Lower lobe of right lung (tissue), 2 donors: ENCODE results near the gene RPUSD2. TPM values are rescaled to one million over a fixed set of nuclear protein-coding genes. Genes with fewer than 3 reads are reported as not detected.
A peak's percentile ranks its signal among the peaks of the same experiment; 100 is the strongest.
"Not testable (repeated sequence)": the region's sequence is repeated elsewhere in the genome, so short reads cannot be mapped to it uniquely, and the experiment has no call there.

Experiments used
- ATAC-seq, 2 donors: fragments of 200-7000 bp; cut with Tn5 transposase; one replicate each; pipeline ENCODE4 v1.9.1; 2020 to 2022; ENCODE audit warnings: mild to moderate bottlenecking in 2 of 2, moderate library complexity in 2 of 2
- DNase-seq: peaks from one replicate; pipeline ENCODE4 v3.0.0-alpha.2; 2020
- H3K27ac ChIP-seq: fragments of 200-600 bp; one replicate; pipeline ENCODE4 v1.8.0; 2022
- H3K27me3 ChIP-seq: fragments of 200-600 bp; one replicate; pipeline ENCODE4 v1.8.0; 2022; ENCODE audit warnings: low read depth
- H3K36me3 ChIP-seq: fragments of 200-600 bp; one replicate; pipeline ENCODE4 v1.8.0; 2022; ENCODE audit warnings: mild to moderate bottlenecking
- H3K4me1 ChIP-seq: fragments of 200-600 bp; one replicate; pipeline ENCODE4 v1.8.0; 2022
- H3K4me3 ChIP-seq: fragments of 200-600 bp; one replicate; pipeline ENCODE4 v1.8.0; 2022; ENCODE audit warnings: mild to moderate bottlenecking
- H3K9me3 ChIP-seq: fragments of 200-600 bp; one replicate; pipeline ENCODE4 v1.8.0; 2022
- intact Hi-C: fragments of 100-400 bp; cut with DNase I; formaldehyde crosslinking; loops from one replicate; pipeline ENCODE4 v1.11.0; 2022
- total RNA-seq: library from RNA; stranded (reverse); fragmentation: NEBNext Ultra II Directional; extraction: Animal tissue kit (Norgen Biotek cat#: 25700); gene quantifications from one replicate; pipeline ENCODE4 v1.2.1, GENCODE V29; 2021
- TF ChIP-seq, protein P1 (sequence below): fragments of 200-600 bp; IDR thresholded peaks from one replicate; pipeline ENCODE4 v1.8.0; 2022; ENCODE audit warnings: antibody characterized with exemption, mild to moderate bottlenecking
- donor health status: DM: no; HTN: yes; CAD: no; lungs with severe emphysema.

RPUSD2 gene
- total RNA-seq, 1 donor from 2014 or later, result 5.3 TPM

DNA sequence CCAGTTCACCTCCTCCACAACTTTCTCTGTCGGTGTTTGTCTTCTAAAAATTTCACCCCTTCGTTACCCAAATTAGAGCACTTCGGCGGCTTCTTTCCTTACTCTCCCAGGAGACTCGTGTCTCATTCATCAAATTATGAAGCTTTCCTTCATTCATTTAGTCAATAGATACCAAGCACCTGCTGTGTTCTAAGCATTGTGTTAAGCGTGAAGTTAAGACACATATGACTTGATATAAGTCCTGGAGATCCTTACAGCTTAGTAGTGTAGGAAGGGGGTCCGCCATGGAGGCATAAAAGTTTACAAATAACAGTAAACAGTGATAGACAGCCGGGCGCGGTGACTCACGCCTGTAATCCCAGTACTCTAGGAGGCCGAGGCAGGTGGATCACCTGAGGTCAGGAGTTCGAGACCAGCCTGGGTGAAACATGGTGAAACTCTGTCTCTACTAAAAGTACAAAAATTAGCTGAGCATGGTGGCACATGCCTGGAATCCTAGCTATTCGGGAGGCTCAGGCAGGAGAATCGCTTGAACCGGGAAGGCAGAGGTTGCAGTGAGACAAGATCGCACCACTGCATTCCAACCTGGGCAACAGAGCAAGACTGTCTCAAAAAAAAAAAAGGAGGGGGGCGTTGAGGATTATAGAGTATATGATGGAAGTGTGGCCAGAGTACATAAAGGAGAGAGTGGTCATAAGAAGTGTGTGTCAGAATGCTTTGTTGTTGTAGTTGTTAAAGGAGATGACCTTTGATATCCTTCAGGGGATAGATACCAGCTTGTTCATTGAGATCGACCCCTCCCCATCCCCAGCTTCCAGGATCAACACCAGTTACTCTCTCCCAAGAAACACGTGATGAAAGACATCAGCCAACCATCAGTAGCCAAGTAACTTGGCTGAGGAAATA is 3.5 kb upstream of the RPUSD2 start:
- Histone ChIP-seq H3K36me3 (peaks cover 10% of the 10 kb centered on the region), H3K27me3 (no peaks in the 10 kb centered on the region), H3K4me1 (peaks cover 29% of the 10 kb centered on the region), H3K9me3 (no peaks in the 10 kb centered on the region), H3K4me3 (peak overlapping the region; percentile 94), H3K27ac (peak overlapping the region; percentile 96)
- no peak for DNase-seq
- TF ChIP-seq, protein P1, sequence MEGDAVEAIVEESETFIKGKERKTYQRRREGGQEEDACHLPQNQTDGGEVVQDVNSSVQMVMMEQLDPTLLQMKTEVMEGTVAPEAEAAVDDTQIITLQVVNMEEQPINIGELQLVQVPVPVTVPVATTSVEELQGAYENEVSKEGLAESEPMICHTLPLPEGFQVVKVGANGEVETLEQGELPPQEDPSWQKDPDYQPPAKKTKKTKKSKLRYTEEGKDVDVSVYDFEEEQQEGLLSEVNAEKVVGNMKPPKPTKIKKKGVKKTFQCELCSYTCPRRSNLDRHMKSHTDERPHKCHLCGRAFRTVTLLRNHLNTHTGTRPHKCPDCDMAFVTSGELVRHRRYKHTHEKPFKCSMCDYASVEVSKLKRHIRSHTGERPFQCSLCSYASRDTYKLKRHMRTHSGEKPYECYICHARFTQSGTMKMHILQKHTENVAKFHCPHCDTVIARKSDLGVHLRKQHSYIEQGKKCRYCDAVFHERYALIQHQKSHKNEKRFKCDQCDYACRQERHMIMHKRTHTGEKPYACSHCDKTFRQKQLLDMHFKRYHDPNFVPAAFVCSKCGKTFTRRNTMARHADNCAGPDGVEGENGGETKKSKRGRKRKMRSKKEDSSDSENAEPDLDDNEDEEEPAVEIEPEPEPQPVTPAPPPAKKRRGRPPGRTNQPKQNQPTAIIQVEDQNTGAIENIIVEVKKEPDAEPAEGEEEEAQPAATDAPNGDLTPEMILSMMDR, result no peak
- intact Hi-C loops, result no loop called here
- ATAC-seq, result no peak

DNA sequence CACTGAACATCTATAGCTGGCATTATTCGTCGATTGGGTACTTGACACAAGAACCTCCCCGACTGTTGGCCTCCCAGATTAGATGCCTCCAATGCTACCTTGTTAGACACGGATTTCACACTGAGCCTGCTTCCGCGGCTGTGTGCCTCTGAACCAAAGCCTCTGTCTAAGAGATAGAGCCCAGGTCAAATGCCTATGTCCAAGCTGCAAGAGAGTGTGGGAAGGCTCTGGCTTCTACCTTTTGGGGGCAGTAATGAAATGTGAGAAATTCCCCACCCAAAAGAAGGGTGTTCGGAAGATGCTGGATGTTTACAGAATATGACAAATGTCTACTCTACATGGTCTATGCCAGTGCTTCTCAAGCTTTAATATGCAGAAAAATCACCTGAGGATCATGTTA is 2.0 kb upstream of the RPUSD2 start:
- H3K9me3 ChIP-seq, result no peaks in the 10 kb centered on the region
- H3K27ac ChIP-seq, result no peak overlapping the region
- H3K36me3 ChIP-seq, result peaks cover 15% of the 10 kb centered on the region
- no peak for ATAC-seq
- H3K4me3 ChIP-seq, result no peak overlapping the region
- peaks cover 32% of the 10 kb centered on the region for H3K4me1 ChIP-seq
- no peak for DNase-seq
- intact Hi-C loops, result no loop called here
- H3K27me3 ChIP-seq, result no peaks in the 10 kb centered on the region
- TF ChIP-seq, protein P1, result no peak

DNA sequence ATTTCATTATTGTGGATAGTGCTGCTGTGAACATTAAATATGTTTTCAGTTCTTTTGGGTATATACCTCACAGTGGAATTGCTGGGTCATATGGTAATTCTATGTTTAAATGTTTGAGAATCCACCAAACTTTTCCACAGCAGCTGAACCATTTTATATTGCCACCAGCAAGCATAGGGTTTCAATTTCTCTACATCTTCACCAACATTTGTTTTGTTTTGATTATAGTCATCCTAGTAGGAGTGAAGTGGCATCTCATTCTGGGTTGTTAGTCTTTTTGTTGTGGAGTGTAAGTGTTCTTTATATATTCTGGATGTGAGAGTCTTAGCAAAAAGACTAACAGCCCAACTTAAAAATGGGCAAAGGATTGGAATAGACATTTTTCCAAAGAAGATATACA is 6.0 kb downstream of the RPUSD2 start:
- H3K27me3 ChIP-seq, result no peaks in the 10 kb centered on the region
- DNase-seq, result no peak
- TF ChIP-seq, protein P1, result no peak
- H3K36me3 ChIP-seq, result peaks cover 36% of the 10 kb centered on the region
- no peaks in the 10 kb centered on the region for H3K9me3 ChIP-seq
- H3K4me3 ChIP-seq, result no peak overlapping the region
- intact Hi-C loops, result no loop called here
- H3K27ac ChIP-seq, result no peak overlapping the region
- no peak for ATAC-seq
- H3K4me1 ChIP-seq, result peaks cover 8% of the 10 kb centered on the region

DNA sequence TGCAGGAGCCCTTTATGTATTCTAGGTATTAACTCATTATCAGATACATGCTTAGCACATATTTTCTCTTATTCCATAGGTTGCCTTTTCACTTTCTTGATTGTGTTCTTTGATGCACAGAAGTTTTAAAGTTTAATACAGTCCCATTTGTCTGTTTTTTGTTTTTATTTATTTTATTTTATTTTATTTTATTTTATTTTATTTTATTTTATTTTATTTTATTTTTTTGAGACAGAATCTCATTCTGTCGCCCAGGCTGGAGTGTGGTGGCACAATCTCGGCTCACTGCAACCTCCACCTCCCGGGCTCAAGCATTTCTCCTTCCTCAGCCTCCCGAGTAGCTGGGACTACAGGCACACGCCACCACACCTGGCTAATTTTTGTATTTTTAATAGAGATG is 7.8 kb downstream of the RPUSD2 start:
- H3K27me3 ChIP-seq, ATAC-seq, intact Hi-C loops, H3K4me3 ChIP-seq, H3K27ac ChIP-seq, H3K9me3 ChIP-seq, H3K4me1 ChIP-seq, DNase-seq: not testable (repeated sequence)
- H3K36me3 ChIP-seq, result peaks cover 29% of the 10 kb centered on the region

DNA sequence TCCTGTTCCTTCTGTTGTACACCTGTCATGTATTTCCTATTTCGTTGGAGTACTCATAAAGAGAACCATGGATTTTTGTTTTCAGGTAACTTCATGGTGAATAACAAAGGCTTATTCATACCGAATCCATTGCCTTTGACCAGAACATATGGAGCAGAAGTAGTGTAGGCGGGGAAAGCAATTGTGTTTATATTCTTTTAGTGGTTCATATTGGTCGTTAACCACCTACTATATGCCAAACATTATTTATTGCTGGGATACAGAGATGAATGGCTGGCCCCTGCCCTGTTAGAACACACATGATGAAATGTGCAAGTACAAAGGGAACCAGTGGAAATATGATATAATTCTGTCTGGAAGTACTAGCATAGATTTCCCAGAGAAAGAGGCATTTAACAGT is 9.8 kb downstream of the RPUSD2 start:
- Histone ChIP-seq H3K27ac (no peak overlapping the region), H3K4me3 (no peak overlapping the region), H3K27me3 (no peaks in the 10 kb centered on the region), H3K4me1 (no peaks in the 10 kb centered on the region), H3K9me3 (no peaks in the 10 kb centered on the region), H3K36me3 (peaks cover 10% of the 10 kb centered on the region)
- DNase-seq (no peak), ATAC-seq (no peak)
- intact Hi-C loops, result no loop called here
- TF ChIP-seq, protein P1, result no peak

DNA sequence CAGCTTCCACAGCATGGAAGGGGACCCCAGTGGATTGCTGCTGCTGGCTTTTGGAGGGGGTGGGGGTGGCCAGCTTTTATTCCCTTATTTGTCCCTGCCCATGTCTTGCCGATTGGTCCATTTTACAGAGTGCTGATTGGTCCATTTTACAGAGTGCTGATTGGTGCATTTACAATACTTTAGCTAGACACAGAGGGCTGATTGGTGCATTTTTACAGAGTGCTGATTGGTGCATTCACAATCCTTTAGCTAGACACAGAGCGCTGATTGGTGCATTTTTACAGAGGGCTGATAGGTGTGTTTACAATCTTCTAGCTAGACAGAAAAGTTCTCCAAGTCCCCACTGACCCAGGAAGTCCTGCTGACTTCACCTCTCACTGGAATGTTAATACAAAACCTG is 12.7 kb downstream of the RPUSD2 start:
- H3K9me3 ChIP-seq, H3K36me3 ChIP-seq, intact Hi-C loops, ATAC-seq, DNase-seq, H3K27ac ChIP-seq, H3K4me1 ChIP-seq, H3K4me3 ChIP-seq, H3K27me3 ChIP-seq: not testable (repeated sequence)
